ENCODE data around the gene CCDC148. TPM values are rescaled to one million over a fixed set of nuclear protein-coding genes. Genes with fewer than 3 reads are reported as not detected.

The CCDC148 gene
- total RNA-seq, 1 donor from 2014 or later = 0.30 TPM

DNA sequence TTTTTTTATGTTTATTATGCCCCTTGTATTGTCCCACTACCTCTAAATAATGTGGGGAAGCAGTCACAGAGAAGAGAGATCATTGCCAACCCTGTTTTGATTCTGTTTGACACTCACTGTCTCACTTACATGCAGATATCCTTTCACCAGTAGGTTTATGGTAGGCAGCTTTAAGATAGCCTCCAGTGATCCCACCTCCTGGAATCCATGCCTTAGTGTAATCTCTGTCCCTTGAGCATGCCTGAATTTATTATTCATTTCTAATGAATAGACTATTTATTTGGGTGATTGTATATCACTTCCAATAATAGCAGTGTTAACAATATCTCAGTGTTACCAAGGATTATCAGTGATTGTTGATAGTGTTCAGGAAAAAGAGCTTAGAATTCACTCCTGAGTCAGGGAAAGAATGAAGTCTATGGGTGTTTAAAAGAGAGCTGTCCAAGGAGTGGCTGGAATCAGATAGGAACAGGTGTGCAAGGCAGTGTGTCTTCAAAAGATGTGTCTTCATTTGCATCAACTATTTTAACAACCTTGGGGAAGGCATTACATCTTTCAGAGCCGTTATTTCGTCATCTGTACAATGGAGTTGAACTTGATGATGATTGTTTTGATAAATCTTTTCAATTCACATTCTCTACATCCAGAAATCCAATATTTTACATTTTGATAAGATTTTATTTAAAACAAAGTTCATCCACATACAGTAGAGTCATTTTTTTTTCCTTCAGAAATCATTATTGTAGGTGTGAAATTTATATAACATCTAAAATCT lies 32.1 kb upstream of the CCDC148 start:
- Histone ChIP-seq H3K4me3 (no peak overlapping the region), H3K36me3 (no peaks in the 10 kb centered on the region), H3K4me1 (peaks cover 84% of the 10 kb centered on the region), H3K27me3 (ENCODE audit: low read depth) (no peaks in the 10 kb centered on the region), H3K9me3 (replicated peaks) (no peaks in the 10 kb centered on the region), H3K27ac (replicated peaks) (peak overlapping the region; percentile 6)
- TF ChIP-seq, protein P1, sequence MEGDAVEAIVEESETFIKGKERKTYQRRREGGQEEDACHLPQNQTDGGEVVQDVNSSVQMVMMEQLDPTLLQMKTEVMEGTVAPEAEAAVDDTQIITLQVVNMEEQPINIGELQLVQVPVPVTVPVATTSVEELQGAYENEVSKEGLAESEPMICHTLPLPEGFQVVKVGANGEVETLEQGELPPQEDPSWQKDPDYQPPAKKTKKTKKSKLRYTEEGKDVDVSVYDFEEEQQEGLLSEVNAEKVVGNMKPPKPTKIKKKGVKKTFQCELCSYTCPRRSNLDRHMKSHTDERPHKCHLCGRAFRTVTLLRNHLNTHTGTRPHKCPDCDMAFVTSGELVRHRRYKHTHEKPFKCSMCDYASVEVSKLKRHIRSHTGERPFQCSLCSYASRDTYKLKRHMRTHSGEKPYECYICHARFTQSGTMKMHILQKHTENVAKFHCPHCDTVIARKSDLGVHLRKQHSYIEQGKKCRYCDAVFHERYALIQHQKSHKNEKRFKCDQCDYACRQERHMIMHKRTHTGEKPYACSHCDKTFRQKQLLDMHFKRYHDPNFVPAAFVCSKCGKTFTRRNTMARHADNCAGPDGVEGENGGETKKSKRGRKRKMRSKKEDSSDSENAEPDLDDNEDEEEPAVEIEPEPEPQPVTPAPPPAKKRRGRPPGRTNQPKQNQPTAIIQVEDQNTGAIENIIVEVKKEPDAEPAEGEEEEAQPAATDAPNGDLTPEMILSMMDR (IDR thresholded peaks at IDR 0.05; ENCODE audit: borderline replicate concordance) = no peak
- intact Hi-C loops (cut with micrococcal nuclease) = no loop called here
- no peak for DNase-seq

DNA sequence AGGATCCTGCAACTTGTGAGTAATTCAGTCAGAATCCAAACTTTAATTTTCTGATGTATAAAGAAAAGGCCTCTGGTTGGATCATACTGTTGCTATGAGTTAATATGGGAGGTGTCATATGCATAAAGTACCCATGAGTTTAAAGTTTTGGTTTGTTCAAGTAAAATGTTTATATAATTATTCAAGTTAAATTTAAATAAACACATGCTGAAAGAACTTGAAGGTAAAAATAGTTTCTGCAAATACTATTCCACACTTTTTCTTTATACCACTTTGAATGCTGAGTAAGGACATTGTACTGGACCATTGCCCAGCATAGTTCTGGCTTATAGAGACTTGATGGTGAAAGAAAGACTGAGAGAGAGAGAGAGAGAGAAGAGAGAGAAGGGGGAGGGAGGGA lies 30.9 kb upstream of the CCDC148 start:
- H3K4me3 ChIP-seq = no peak overlapping the region
- no peaks in the 10 kb centered on the region for H3K36me3 ChIP-seq
- peaks cover 73% of the 10 kb centered on the region for H3K4me1 ChIP-seq
- no peaks in the 10 kb centered on the region for H3K9me3 ChIP-seq (replicated peaks)
- no peaks in the 10 kb centered on the region for H3K27me3 ChIP-seq (ENCODE audit: low read depth)
- TF ChIP-seq, protein P1 (IDR thresholded peaks at IDR 0.05; ENCODE audit: borderline replicate concordance) = no peak
- peak overlapping the region; percentile 17 for H3K27ac ChIP-seq (replicated peaks)
- intact Hi-C loops (cut with micrococcal nuclease) = no loop called here
- DNase-seq = no peak

DNA sequence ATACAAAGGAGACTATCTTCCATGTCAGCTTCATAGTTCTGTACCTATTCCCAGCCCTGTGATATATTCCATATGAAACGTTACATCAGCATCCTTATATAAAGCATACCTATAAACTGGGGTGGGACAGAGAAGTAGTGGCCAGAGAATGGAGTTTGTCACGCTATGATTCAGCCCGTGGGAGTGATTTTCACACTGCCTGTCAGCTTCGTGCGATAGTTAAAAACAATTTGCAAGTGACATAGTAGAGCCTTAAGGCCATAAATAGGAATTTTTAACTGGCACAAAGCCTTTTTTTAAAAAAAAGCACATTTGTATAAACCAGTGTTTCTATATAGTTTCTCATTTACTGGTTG lies 30.4 kb upstream of the CCDC148 start:
- intact Hi-C loops (cut with micrococcal nuclease) = no loop called here
- H3K27ac ChIP-seq (replicated peaks) = peak overlapping the region; percentile 17
- TF ChIP-seq, protein P1 (IDR thresholded peaks at IDR 0.05; ENCODE audit: borderline replicate concordance) = no peak

DNA sequence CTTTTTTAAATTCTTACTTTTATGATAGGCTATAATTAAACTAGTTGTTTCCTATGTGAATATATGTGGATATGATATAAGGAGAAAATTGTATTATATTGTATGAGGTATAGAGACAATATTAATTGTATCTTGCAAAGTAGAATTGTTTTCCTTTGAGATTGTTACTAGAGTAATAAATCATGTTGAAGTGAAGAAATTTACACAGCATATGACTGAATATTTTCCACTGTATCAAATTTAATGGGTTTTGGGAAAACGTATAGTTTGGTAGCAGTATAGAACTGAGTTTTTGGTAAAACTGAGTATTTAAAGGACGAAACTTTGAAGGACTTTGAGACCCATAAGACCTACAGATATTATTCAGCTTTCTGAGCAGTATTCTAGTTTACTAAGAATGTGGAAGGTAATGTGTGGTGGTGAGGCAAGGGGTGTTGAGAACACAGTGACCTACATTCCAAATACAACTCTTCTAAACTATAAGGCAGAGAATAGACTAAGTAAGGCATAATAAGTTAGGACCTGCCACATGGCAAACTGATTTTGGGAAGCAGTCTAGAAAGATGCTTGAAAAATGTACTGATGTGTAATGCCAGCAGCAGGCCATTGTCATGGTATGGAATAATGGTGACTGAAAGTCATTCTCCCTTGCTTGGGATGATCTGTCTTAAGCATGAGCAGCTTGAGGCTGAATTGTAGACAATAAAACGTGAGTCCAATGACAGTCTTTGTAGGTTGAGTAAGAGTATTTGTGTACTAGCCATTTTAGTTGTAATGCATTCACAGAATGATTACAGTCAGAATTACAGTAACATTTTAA lies 29.8 kb upstream of the CCDC148 start:
- DNase-seq = no peak
- Histone ChIP-seq H3K9me3 (replicated peaks) (no peaks in the 10 kb centered on the region), H3K27me3 (ENCODE audit: low read depth) (no peaks in the 10 kb centered on the region), H3K27ac (replicated peaks) (peak overlapping the region; percentile 17), H3K36me3 (no peaks in the 10 kb centered on the region), H3K4me1 (peaks cover 64% of the 10 kb centered on the region), H3K4me3 (no peak overlapping the region)
- TF ChIP-seq, protein P1 (IDR thresholded peaks at IDR 0.05; ENCODE audit: borderline replicate concordance) = no peak
- intact Hi-C loops (cut with micrococcal nuclease) = no loop called here

More for the DNA sequence above, 30.4 kb upstream of the CCDC148 start:
- DNase-seq = no peak
- H3K27me3 ChIP-seq (ENCODE audit: low read depth) = no peaks in the 10 kb centered on the region
- no peaks in the 10 kb centered on the region for H3K9me3 ChIP-seq (replicated peaks)
- no peaks in the 10 kb centered on the region for H3K36me3 ChIP-seq
- H3K4me1 ChIP-seq = peaks cover 68% of the 10 kb centered on the region
- H3K4me3 ChIP-seq = no peak overlapping the region

DNA sequence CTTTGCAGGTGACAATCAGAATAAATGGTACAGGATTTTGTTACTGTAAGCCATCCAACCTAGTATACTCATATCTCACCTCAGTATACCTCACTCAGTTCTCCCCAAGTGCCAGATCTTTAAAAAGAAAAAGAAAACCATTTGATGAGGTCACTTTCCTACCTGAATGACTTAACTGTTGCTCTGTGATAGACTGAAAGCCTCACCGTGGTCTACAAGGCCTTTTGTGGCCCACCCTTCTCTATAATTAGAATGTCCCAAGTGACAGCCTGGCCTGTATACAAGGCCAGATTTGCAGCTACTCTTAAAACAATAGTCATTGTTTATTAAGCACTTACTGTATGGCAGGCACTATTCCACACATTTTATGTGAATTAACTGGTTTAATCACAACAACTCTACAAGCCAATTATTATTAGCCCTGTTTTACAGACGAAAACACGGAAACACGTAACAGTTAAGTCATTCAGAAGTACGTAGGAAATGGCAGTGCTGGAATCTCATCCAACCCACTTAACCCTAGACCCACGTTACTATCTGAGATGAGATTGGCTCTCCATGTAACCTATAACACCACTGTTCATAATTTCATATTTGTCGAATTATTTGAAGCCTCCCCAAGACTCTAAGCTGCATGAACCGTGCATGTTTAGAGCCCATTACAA lies 28.5 kb upstream of the CCDC148 start:
- DNase-seq = no peak
- Histone ChIP-seq H3K9me3 (replicated peaks) (no peaks in the 10 kb centered on the region), H3K27ac (replicated peaks) (peak overlapping the region; percentile 20), H3K36me3 (no peaks in the 10 kb centered on the region), H3K4me3 (no peak overlapping the region), H3K27me3 (ENCODE audit: low read depth) (no peaks in the 10 kb centered on the region), H3K4me1 (peaks cover 55% of the 10 kb centered on the region)
- intact Hi-C loops (cut with micrococcal nuclease) = no loop called here
- TF ChIP-seq, protein P1 (IDR thresholded peaks at IDR 0.05; ENCODE audit: borderline replicate concordance) = no peak

All from left ventricle myocardium inferior (tissue), 1 donor.